Liver (tissue), 9 donors: ENCODE results near the gene ABHD14A. TPM values are rescaled to one million over a fixed set of nuclear protein-coding genes. Genes with fewer than 3 reads are reported as not detected.
"Not testable (repeated sequence)": the region's sequence is repeated elsewhere in the genome, so short reads cannot be mapped to it uniquely, and the experiment has no call there.

Experiments used
- DNase-seq: peaks from one replicate; pipeline ENCODE4 v3.0.0-alpha.2; 2017; ENCODE audit warnings: low spot score
- H3K27ac ChIP-seq, 2 donors: one replicate each; pipeline ENCODE4 v1.7.0; 2013; ENCODE audit warnings: inconsistent platforms in 2 of 2, low read length in 2 of 2, control low read depth in 1 of 2, low read depth in 1 of 2, mild to moderate bottlenecking in 1 of 2
- H3K27me3 ChIP-seq, 4 donors: one replicate each; pipeline versions ENCODE4 v1.6.1 to v1.7.0; 2013; ENCODE audit warnings: low read length in 3 of 4, inconsistent platforms in 1 of 4, mild to moderate bottlenecking in 1 of 4, moderate library complexity in 1 of 4; ENCODE audit not compliant: control insufficient read depth in 4 of 4, insufficient read depth in 4 of 4
- H3K36me3 ChIP-seq, 4 donors: one replicate each; pipeline versions ENCODE4 v1.6.1 to v1.7.0; 2013; ENCODE audit warnings: low read length in 3 of 4, mild to moderate bottlenecking in 3 of 4, low read depth in 1 of 4, moderate library complexity in 1 of 4; ENCODE audit not compliant: control insufficient read depth in 4 of 4, insufficient read depth in 3 of 4
- H3K4me1 ChIP-seq, 4 donors: one replicate each; pipeline versions ENCODE4 v1.6.1 to v1.7.0; 2013; ENCODE audit warnings: low read length in 3 of 4, mild to moderate bottlenecking in 3 of 4, moderate library complexity in 1 of 4; ENCODE audit not compliant: control insufficient read depth in 4 of 4, insufficient read depth in 4 of 4
- H3K4me3 ChIP-seq, 3 donors: one replicate each; pipeline versions ENCODE4 v1.6.1 to v1.7.0; 2013; ENCODE audit warnings: low read length in 3 of 3, control low read depth in 1 of 3, low read depth in 1 of 3, mild to moderate bottlenecking in 1 of 3
- H3K9ac ChIP-seq, 2 donors: one replicate each; pipeline ENCODE4 v1.7.0; 2013; ENCODE audit warnings: low read length in 2 of 2, mild to moderate bottlenecking in 2 of 2, moderate library complexity in 2 of 2, control low read depth in 1 of 2, low read depth in 1 of 2
- H3K9me3 ChIP-seq, 4 donors: one replicate each; pipeline versions ENCODE4 v1.6.1 to v1.7.0; 2013; ENCODE audit warnings: low read length in 3 of 4; ENCODE audit not compliant: control insufficient read depth in 4 of 4
- EGR1 ChIP-seq, 2 donors: IDR thresholded peaks; 2 replicates each; pipeline ENCODE4 v1.6.1; 2016 to 2018; ENCODE audit warnings: antibody characterized with exemption in 2 of 2, low read depth in 2 of 2
- FOXA1 ChIP-seq: IDR thresholded peaks from 2 replicates; pipeline ENCODE4 v1.6.1; 2016; ENCODE audit warnings: antibody characterized with exemption
- FOXA2 ChIP-seq: IDR thresholded peaks from 2 replicates; pipeline ENCODE4 v1.6.1; 2016; ENCODE audit warnings: antibody characterized with exemption
- GABPA ChIP-seq, 2 donors: IDR thresholded peaks in 1 of 2; conservative IDR thresholded peaks in 1 of 2; 2 replicates each; pipeline ENCODE4 v1.6.1; 2016; ENCODE audit warnings: antibody characterized with exemption in 2 of 2, mild to moderate bottlenecking in 1 of 2, moderate library complexity in 1 of 2
- HNF4A ChIP-seq, 2 donors: conservative IDR thresholded peaks; 2 replicates each; pipeline ENCODE4 v1.6.1; 2016; ENCODE audit warnings: antibody characterized with exemption in 2 of 2, mild to moderate bottlenecking in 2 of 2
- JUND ChIP-seq, 2 donors: IDR thresholded peaks; 2 replicates each; pipeline ENCODE4 v1.6.1; 2016; ENCODE audit warnings: antibody characterized with exemption in 2 of 2
- MAX ChIP-seq: IDR thresholded peaks from 2 replicates; pipeline ENCODE4 v1.6.1; 2016; ENCODE audit warnings: antibody characterized with exemption
- NR2F2 ChIP-seq: IDR thresholded peaks from 2 replicates; pipeline ENCODE4 v1.6.1; 2016; ENCODE audit warnings: antibody characterized with exemption
- RAD21 ChIP-seq, 2 donors: IDR thresholded peaks; 2 replicates each; pipeline ENCODE4 v1.6.1; 2016; ENCODE audit warnings: antibody characterized with exemption in 2 of 2, mild to moderate bottlenecking in 2 of 2
- RXRA ChIP-seq, 2 donors: IDR thresholded peaks; 2 replicates each; pipeline ENCODE4 v1.6.1; 2017 to 2018; ENCODE audit warnings: antibody characterized with exemption in 2 of 2, mild to moderate bottlenecking in 1 of 2
- SP1 ChIP-seq: IDR thresholded peaks from 2 replicates; pipeline ENCODE4 v1.6.1; 2018; ENCODE audit warnings: antibody characterized with exemption, mild to moderate bottlenecking
- TAF1 ChIP-seq: conservative IDR thresholded peaks from 2 replicates; pipeline ENCODE4 v1.6.1; 2016; ENCODE audit warnings: antibody characterized with exemption, mild to moderate bottlenecking
- YY1 ChIP-seq: IDR thresholded peaks from 2 replicates; pipeline ENCODE4 v1.6.1; 2016; ENCODE audit warnings: antibody characterized with exemption, mild to moderate bottlenecking
- ZBTB33 ChIP-seq: IDR thresholded peaks from 2 replicates; pipeline ENCODE4 v1.6.1; 2016; ENCODE audit warnings: antibody characterized with exemption
- WGBS: extraction: QIAGEN DNeasy Blood & Tissue Kit; methylation state at CpG from one replicate; pipeline ENCODE4 v1.1.7; 2013; 5-methylcytosine and 5-hydroxymethylcytosine counted together
- polyA plus RNA-seq, 2 donors: library from polyadenylated mRNA; stranded (reverse) in 1 of 2; unstranded in 1 of 2; fragments of 200-250 nt in 1 of 2; fragments of >200 nt in 1 of 2; fragmentation: Nextera tagmentation in 1 of 2; extraction: Ambion mirVana in 1 of 2; gene quantifications; one replicate each; pipeline versions ENCODE4 v1.2.1 to v1.2.3, GENCODE V29; 2013 to 2015
- total RNA-seq, 2 donors: library from RNA; depleted of rRNA; stranded (reverse); fragments of >200 nt; gene quantifications; one replicate each; pipeline ENCODE4 v1.2.3, GENCODE V29; 2014
- TF ChIP-seq, protein P1 (sequence below): IDR thresholded peaks from 2 replicates; pipeline ENCODE4 v1.6.1; 2016; ENCODE audit warnings: antibody characterized with exemption, mild to moderate bottlenecking
- TF ChIP-seq, protein P2 (sequence below): IDR thresholded peaks from 2 replicates; pipeline ENCODE4 v1.6.1; 2016; ENCODE audit warnings: antibody characterized with exemption
- TF ChIP-seq, protein P3 (sequence below): fragments of 150-350 bp; IDR thresholded peaks from 2 replicates; pipeline ENCODE4 v1.5.1; 2017; ENCODE audit warnings: improper control_type of control experiment, low read depth, low read length; ENCODE audit not compliant: missing input control
- donor health status: healthy.
- donor health status: healthy.
- donor health status: healthy.
- donor health status: healthy.
- donor health status: healthy.

ABHD14A gene
- total and polyA plus RNA-seq, 4 donors = 8.2 to 19.9 (median 13.4) TPM

- DNase-seq = no peak
- H3K27me3 ChIP-seq = no peaks in the 10 kb centered on the region
- H3K36me3 ChIP-seq = peaks cover 4 to 23% (median 15%) of the 10 kb centered on the region in 4 donors
- TF ChIP-seq FOXA1 (no peak), HNF4A (conservative IDR thresholded peaks at IDR 0.05) (no peak), ZBTB33 (no peak), TAF1 (no peak), EGR1 (IDR thresholded peaks at IDR 0.05; ENCODE audit: low read depth in 2 of 2) (no peak), RAD21 (IDR thresholded peaks at IDR 0.05) (no peak), SP1 (no peak), YY1 (no peak), MAX (no peak), JUND (IDR thresholded peaks at IDR 0.05) (no peak)
- no peak overlapping the region for H3K9ac ChIP-seq
- 90% methylated on average over 3 of the region's 3 CpGs for WGBS
- H3K9me3 ChIP-seq = no peaks in the 10 kb centered on the region
- no peak overlapping the region for H3K4me3 ChIP-seq
- H3K4me1 ChIP-seq = peaks cover 4 to 20% (median 13%) of the 10 kb centered on the region in 4 donors
- no peak overlapping the region for H3K27ac ChIP-seq
Measured at GRCh38 chr3:51992017-51992682, 17.3 kb downstream of the ABHD14A start.

- H3K9ac ChIP-seq, H3K9me3 ChIP-seq, DNase-seq, H3K27ac ChIP-seq, H3K27me3 ChIP-seq, H3K4me3 ChIP-seq: not testable (repeated sequence)
- Histone ChIP-seq H3K36me3 (peaks cover 3 to 22% (median 14%) of the 10 kb centered on the region in 4 donors), H3K4me1 (peaks cover 4 to 19% (median 13%) of the 10 kb centered on the region in 4 donors)
- 88% methylated on average over 10 of the region's 13 CpGs for WGBS
Measured at GRCh38 chr3:51993657-51994056, 18.8 kb downstream of the ABHD14A start.

DNA sequence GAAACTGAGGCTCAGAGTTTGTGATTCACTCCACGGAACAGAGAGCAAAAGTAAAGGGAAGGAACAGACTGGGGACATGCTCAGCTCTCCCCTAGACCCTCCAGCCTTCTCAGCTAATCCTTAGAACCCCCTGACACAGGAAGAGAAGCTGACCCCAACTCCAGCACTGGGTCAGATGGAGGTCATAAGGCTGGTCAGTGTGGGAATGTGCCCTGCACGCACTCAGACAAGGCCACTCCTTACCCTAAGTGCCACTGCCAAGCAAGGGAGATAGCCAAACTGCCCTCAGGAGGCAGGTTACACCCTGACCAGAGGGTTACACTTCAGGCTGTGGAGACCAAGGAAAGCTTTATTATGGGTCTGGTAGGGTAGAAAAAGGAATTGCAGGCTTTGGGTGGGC, 19.7 kb downstream of the ABHD14A start:
- 73% methylated on average over 2 of the region's 2 CpGs for WGBS
- TF ChIP-seq NR2F2 (no peak), HNF4A (conservative IDR thresholded peaks at IDR 0.05) (no peak), FOXA2 (no peak), JUND (IDR thresholded peaks at IDR 0.05) (no peak), EGR1 (IDR thresholded peaks at IDR 0.05; ENCODE audit: low read depth in 2 of 2) (no peak), SP1 (no peak), YY1 (no peak), GABPA (IDR thresholded peaks at IDR 0.05 in 1 of 2, conservative IDR thresholded peaks at IDR 0.05 in 1 of 2) (no peak), ZBTB33 (no peak), RXRA (IDR thresholded peaks at IDR 0.05) (no peak), TAF1 (no peak), RAD21 (IDR thresholded peaks at IDR 0.05) (no peak)
- TF ChIP-seq, protein P1, sequence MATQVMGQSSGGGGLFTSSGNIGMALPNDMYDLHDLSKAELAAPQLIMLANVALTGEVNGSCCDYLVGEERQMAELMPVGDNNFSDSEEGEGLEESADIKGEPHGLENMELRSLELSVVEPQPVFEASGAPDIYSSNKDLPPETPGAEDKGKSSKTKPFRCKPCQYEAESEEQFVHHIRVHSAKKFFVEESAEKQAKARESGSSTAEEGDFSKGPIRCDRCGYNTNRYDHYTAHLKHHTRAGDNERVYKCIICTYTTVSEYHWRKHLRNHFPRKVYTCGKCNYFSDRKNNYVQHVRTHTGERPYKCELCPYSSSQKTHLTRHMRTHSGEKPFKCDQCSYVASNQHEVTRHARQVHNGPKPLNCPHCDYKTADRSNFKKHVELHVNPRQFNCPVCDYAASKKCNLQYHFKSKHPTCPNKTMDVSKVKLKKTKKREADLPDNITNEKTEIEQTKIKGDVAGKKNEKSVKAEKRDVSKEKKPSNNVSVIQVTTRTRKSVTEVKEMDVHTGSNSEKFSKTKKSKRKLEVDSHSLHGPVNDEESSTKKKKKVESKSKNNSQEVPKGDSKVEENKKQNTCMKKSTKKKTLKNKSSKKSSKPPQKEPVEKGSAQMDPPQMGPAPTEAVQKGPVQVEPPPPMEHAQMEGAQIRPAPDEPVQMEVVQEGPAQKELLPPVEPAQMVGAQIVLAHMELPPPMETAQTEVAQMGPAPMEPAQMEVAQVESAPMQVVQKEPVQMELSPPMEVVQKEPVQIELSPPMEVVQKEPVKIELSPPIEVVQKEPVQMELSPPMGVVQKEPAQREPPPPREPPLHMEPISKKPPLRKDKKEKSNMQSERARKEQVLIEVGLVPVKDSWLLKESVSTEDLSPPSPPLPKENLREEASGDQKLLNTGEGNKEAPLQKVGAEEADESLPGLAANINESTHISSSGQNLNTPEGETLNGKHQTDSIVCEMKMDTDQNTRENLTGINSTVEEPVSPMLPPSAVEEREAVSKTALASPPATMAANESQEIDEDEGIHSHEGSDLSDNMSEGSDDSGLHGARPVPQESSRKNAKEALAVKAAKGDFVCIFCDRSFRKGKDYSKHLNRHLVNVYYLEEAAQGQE = no peak
- TF ChIP-seq, protein P2, sequence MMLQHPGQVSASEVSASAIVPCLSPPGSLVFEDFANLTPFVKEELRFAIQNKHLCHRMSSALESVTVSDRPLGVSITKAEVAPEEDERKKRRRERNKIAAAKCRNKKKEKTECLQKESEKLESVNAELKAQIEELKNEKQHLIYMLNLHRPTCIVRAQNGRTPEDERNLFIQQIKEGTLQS = no peak
- TF ChIP-seq, protein P3, sequence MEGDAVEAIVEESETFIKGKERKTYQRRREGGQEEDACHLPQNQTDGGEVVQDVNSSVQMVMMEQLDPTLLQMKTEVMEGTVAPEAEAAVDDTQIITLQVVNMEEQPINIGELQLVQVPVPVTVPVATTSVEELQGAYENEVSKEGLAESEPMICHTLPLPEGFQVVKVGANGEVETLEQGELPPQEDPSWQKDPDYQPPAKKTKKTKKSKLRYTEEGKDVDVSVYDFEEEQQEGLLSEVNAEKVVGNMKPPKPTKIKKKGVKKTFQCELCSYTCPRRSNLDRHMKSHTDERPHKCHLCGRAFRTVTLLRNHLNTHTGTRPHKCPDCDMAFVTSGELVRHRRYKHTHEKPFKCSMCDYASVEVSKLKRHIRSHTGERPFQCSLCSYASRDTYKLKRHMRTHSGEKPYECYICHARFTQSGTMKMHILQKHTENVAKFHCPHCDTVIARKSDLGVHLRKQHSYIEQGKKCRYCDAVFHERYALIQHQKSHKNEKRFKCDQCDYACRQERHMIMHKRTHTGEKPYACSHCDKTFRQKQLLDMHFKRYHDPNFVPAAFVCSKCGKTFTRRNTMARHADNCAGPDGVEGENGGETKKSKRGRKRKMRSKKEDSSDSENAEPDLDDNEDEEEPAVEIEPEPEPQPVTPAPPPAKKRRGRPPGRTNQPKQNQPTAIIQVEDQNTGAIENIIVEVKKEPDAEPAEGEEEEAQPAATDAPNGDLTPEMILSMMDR = no peak

More for the DNA sequence above, 19.7 kb downstream of the ABHD14A start:
- Histone ChIP-seq H3K9ac (peak overlapping the region; percentile 97 to 99), H3K4me3 (peak overlapping the region; percentile 9 to 94 (median 52)), H3K27me3 (no peaks in the 10 kb centered on the region), H3K4me1 (peaks cover 4 to 18% (median 13%) of the 10 kb centered on the region in 4 donors), H3K9me3 (no peaks in the 10 kb centered on the region), H3K27ac (peak overlapping the region in 1 of 2 donors; percentile 83), H3K36me3 (peaks cover 3 to 20% (median 13%) of the 10 kb centered on the region in 4 donors)
- DNase-seq = no peak
